ENCODE data around the gene MTARC1. TPM values are rescaled to one million over a fixed set of nuclear protein-coding genes. Genes with fewer than 3 reads are reported as not detected.
A peak's percentile ranks its signal among the peaks of the same experiment; 100 is the strongest.

MTARC1 gene
- polyA plus RNA-seq, 1 experiment: 2.6 TPM

GRCh38 chr1:220776254-220776653 is 10.5 kb upstream of the MTARC1 start:
- POLR2A ChIA-PET: no interaction called here
- TF ChIP-seq CTCF (IDR thresholded peaks at IDR 0.05; ENCODE audit: low read depth, low read length): no peak
- no peaks in the 10 kb centered on the region for H3K27me3 ChIP-seq (ENCODE audit: control insufficient read depth, insufficient read depth, low read length)
- H3K4me3 ChIP-seq (ENCODE audit: low read depth, low read length): no peak overlapping the region
- CTCF ChIA-PET: interaction anchor here (0.6 to 4.4 kb wide), 39 partner anchors 8 to 590 kb away, joined by 3 to 56 read pairs (median 5); partner anchors contain the start of genes C1orf115 and MTARC1
- H3K27ac ChIP-seq (ENCODE audit: low read depth, low read length): no peak overlapping the region
- no peaks in the 10 kb centered on the region for H3K9me3 ChIP-seq (ENCODE audit: control insufficient read depth, insufficient read depth, low read length)
- DNase-seq (ENCODE audit: low read depth, low spot score): no peak

GRCh38 chr1:220776720-220777326 is 9.9 kb upstream of the MTARC1 start:
- Histone ChIP-seq H3K9me3 (ENCODE audit: control insufficient read depth, insufficient read depth, low read length) (no peaks in the 10 kb centered on the region), H3K4me3 (ENCODE audit: low read depth, low read length) (no peak overlapping the region), H3K27ac (ENCODE audit: low read depth, low read length) (no peak overlapping the region), H3K27me3 (ENCODE audit: control insufficient read depth, insufficient read depth, low read length) (no peaks in the 10 kb centered on the region)
- ChIA-PET POLR2A (no interaction called here), CTCF (interaction anchor here (0.6 to 4.4 kb wide), 41 partner anchors 8 to 591 kb away, joined by 3 to 56 read pairs (median 4); partner anchors contain the start of genes C1orf115 and MTARC1)
- peak; percentile 33 for DNase-seq (ENCODE audit: low read depth, low spot score)
- peak; percentile 95 for TF ChIP-seq CTCF (IDR thresholded peaks at IDR 0.05; ENCODE audit: low read depth, low read length)

GRCh38 chr1:220783453-220783852 is 3.3 kb upstream of the MTARC1 start:
- Histone ChIP-seq H3K27ac (ENCODE audit: low read depth, low read length) (no peak overlapping the region), H3K4me3 (ENCODE audit: low read depth, low read length) (no peak overlapping the region), H3K9me3 (ENCODE audit: control insufficient read depth, insufficient read depth, low read length) (no peaks in the 10 kb centered on the region), H3K27me3 (ENCODE audit: control insufficient read depth, insufficient read depth, low read length) (no peaks in the 10 kb centered on the region)
- no peak for TF ChIP-seq CTCF (IDR thresholded peaks at IDR 0.05; ENCODE audit: low read depth, low read length)
- CTCF ChIA-PET: interaction anchor here (0.9 to 1.6 kb wide), 2 partner anchors 50 to 502 kb away, joined by 4 to 11 read pairs; no protein-coding TSS in a partner anchor
- POLR2A ChIA-PET: no interaction called here
- DNase-seq (ENCODE audit: low read depth, low spot score): no peak

- Histone ChIP-seq H3K9me3 (ENCODE audit: control insufficient read depth, insufficient read depth, low read length) (no peaks in the 10 kb centered on the region), H3K27ac (ENCODE audit: low read depth, low read length) (no peak overlapping the region), H3K27me3 (ENCODE audit: control insufficient read depth, insufficient read depth, low read length) (no peaks in the 10 kb centered on the region), H3K4me3 (ENCODE audit: low read depth, low read length) (no peak overlapping the region)
- no peak for TF ChIP-seq CTCF (IDR thresholded peaks at IDR 0.05; ENCODE audit: low read depth, low read length)
- DNase-seq (ENCODE audit: low read depth, low spot score): no peak
- ChIA-PET CTCF (interaction anchor here (1.6 to 6.8 kb wide), 2 partner anchors 8 to 52 kb away, joined by 11 to 56 read pairs; no protein-coding TSS in a partner anchor), POLR2A (no interaction called here)
Measured at GRCh38 chr1:220784751-220785150, 2.0 kb upstream of the MTARC1 start.

All from AG04450 (cell line).